ENCODE results near the gene MUC22. TPM values are rescaled to one million over a fixed set of nuclear protein-coding genes. Genes with fewer than 3 reads are reported as not detected.
"Not testable (repeated sequence)": the region's sequence is repeated elsewhere in the genome, so short reads cannot be mapped to it uniquely, and the experiment has no call there.

Gene MUC22
- total RNA-seq, 4 donors from 2014 or later, result not detected

DNA sequence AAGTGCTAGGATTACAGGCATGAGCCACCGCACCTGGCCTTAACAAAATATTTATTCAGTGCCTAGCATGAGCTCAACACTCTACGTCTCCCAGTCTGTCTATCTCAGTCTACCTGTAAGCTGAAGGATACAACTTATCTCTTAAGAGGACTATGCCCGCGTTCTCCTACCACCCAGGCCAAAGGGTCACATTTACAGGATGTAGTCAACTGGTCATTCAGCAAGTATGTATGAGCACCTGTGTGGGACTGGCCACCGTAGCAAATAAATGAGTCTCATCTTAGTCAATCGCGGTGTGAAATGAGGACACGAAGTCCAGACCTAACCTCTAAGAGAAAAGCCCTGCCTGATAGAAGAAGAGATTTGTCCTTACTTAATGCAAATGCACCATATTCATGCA is 49.9 kb downstream of the MUC22 start:
- Histone ChIP-seq H3K4me3 (no peak overlapping the region), H3K27ac (replicated peaks in 1 of 4) (no peak overlapping the region), H3K27me3 (peaks cover 0 to 17% (median 0%) of the 10 kb centered on the region in 4 donors), H3K9me3 (no peaks in the 10 kb centered on the region), H3K36me3 (no peaks in the 10 kb centered on the region), H3K4me1 (no peaks in the 10 kb centered on the region)
- DNase-seq (ENCODE audit: extremely low spot score), result no peak
- no peak for TF ChIP-seq CTCF (IDR thresholded peaks at IDR 0.05)
- no peak for TF ChIP-seq POLR2AphosphoS5 (IDR thresholded peaks at IDR 0.05)
- no peak for TF ChIP-seq EP300 (IDR thresholded peaks at IDR 0.05)
- no peak for TF ChIP-seq POLR2A (IDR thresholded peaks at IDR 0.05; ENCODE audit: low read depth)
- WGBS, result over 99% methylated on average over 8 of the region's 8 CpGs
- intact Hi-C loops (cut with DNase I), result no loop called here

- no peak for DNase-seq (ENCODE audit: extremely low spot score)
- WGBS, result 85% methylated on average over 7 of the region's 7 CpGs
- Histone ChIP-seq H3K9me3 (no peaks in the 10 kb centered on the region), H3K27ac (replicated peaks in 1 of 4) (no peak overlapping the region), H3K36me3 (no peaks in the 10 kb centered on the region), H3K4me3 (no peak overlapping the region), H3K4me1 (peaks cover 0 to 2% (median 0%) of the 10 kb centered on the region in 4 donors), H3K27me3 (peaks cover 0 to 22% (median 0%) of the 10 kb centered on the region in 4 donors)
- intact Hi-C loops (cut with DNase I), result no loop called here
- no peak for TF ChIP-seq EP300 (IDR thresholded peaks at IDR 0.05)
- no peak for TF ChIP-seq CTCF (IDR thresholded peaks at IDR 0.05)
- no peak for TF ChIP-seq POLR2A (IDR thresholded peaks at IDR 0.05; ENCODE audit: low read depth)
- no peak for TF ChIP-seq POLR2AphosphoS5 (IDR thresholded peaks at IDR 0.05)
These were observed 53.7 kb downstream of the MUC22 start for GRCh38 chr6:31063906-31064435.

GRCh38 chr6:31065556-31065955 is 55.3 kb downstream of the MUC22 start:
- 50% methylated on average over 2 of the region's 2 CpGs for WGBS
- TF ChIP-seq CTCF (IDR thresholded peaks at IDR 0.05) (no peak), EP300 (IDR thresholded peaks at IDR 0.05) (no peak), POLR2A (IDR thresholded peaks at IDR 0.05; ENCODE audit: low read depth) (no peak), POLR2AphosphoS5 (IDR thresholded peaks at IDR 0.05) (no peak)
- no peak for DNase-seq (ENCODE audit: extremely low spot score)
- Histone ChIP-seq H3K4me3 (no peak overlapping the region), H3K4me1 (peaks cover 0 to 2% (median 0%) of the 10 kb centered on the region in 4 donors), H3K27ac (replicated peaks in 1 of 4) (no peak overlapping the region), H3K36me3 (no peaks in the 10 kb centered on the region), H3K27me3 (peaks cover 0 to 22% (median 0%) of the 10 kb centered on the region in 4 donors), H3K9me3 (no peaks in the 10 kb centered on the region)
- intact Hi-C loops (cut with DNase I), result no loop called here

- intact Hi-C loops (cut with DNase I); H3K27ac ChIP-seq (replicated peaks in 1 of 4); H3K9me3 ChIP-seq; H3K36me3 ChIP-seq; H3K4me3 ChIP-seq; DNase-seq (ENCODE audit: extremely low spot score); H3K4me1 ChIP-seq: not testable (repeated sequence)
- peaks cover 0 to 16% (median 0%) of the 10 kb centered on the region in 4 donors for H3K27me3 ChIP-seq
- 93% methylated on average over 13 of the region's 32 CpGs for WGBS
These were observed 56.8 kb downstream of the MUC22 start for GRCh38 chr6:31067028-31067427.

DNA sequence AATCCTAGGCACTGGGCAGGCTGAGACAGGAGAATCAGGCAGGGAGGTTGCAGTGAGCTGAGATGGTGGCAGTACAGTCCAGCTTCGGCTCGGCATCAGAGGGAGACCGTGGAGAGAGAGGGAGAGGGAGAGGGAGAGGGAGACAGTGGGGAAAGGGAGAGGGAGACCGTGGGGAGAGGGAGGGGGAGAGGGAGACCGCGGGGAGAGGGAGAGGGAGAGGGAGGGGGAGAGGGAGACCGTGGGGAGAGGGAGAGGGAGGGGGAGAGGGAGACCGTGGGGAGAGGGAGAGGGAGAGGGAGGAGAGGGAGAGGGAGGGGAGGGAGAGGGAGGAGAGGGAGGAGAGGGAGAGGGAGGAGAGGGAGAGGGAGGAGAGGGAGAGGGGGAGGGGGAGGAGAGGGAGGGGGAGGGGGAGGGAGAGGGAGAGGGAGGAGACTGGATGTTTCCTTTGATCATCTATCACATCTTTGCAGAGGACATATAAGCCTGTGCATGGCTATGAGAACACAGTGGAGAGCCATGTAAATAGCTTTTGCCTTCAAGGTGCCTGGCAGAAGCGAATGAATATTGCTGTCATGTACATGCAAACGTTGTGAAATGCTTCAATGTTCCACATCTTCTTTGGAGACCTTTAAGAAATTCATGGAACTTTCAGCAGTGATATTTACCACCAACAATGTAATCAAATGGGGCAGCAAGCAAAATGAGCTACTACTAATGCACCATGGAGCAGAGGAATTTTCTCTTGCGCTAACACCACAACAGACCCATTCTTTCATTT is 57.8 kb downstream of the MUC22 start:
- intact Hi-C loops (cut with DNase I), result not testable (repeated sequence)

More for the DNA sequence above, 57.8 kb downstream of the MUC22 start:
- H3K36me3 ChIP-seq; DNase-seq (ENCODE audit: extremely low spot score); H3K27ac ChIP-seq (replicated peaks in 1 of 4); H3K4me3 ChIP-seq; H3K9me3 ChIP-seq: not testable (repeated sequence)
- 79% methylated on average over 5 of the region's 11 CpGs for WGBS
- peaks cover 5 to 15% (median 11%) of the 10 kb centered on the region in 4 donors for H3K4me1 ChIP-seq
- H3K27me3 ChIP-seq, result peaks cover 0 to 12% (median 0%) of the 10 kb centered on the region in 4 donors

Data from esophagus muscularis mucosa (tissue), 4 donors.